Heart left ventricle (tissue), 13 donors: ENCODE measurements around the gene ZFAND6.

Experiments
- CTCF ChIP-seq, 12 donors: fragments of 200-600 bp; sonication (generic) in 4 of 12; IDR thresholded peaks; one replicate each; pipeline versions ENCODE4 v1.5.0 to v1.8.0; 2018 to 2022; ENCODE audit warnings: antibody characterized with exemption in 12 of 12, mild to moderate bottlenecking in 5 of 12
- POLR2A ChIP-seq, 2 donors: fragments of 450-650 bp; IDR thresholded peaks; one replicate each; pipeline ENCODE4 v1.6.1; 2017; ENCODE audit warnings: antibody characterized with exemption in 2 of 2, mild to moderate bottlenecking in 2 of 2, moderate library complexity in 2 of 2
- donor health status: ischemic (EF 13 %, LVEDD 7.1; RV severe dilation, severe dysfunction).
- donor health status: DM: no; HTN: yes; CAD: no.
- donor health status: DM: no; HTN: no; CAD: no.
- donor health status: ischemic (EF 25% LVEDD 6.9; RV normal size, moderate dysfunction).
- donor health status: ischemic (EF 25% LVEDD 5.7; RV mildly dilated, moderate dysfunction).
- donor health status: ischemic (EF 35%, LVEDD 5.7; RV mildly dilated, moderate dysfunction).
- donor health status: nonischemic (EF 11% LVEDD 7.7; RV severe dilation, severe dysfunction).
- donor health status: DM: yes; HTN: yes; CAD: no.
- donor health status: PGD.
- donor health status: ischemic (EF 29% LVEDD 5.4; RV normal size, mild dysfunction).
- donor health status: nonischemic (EF 23%, LVEDD 6.1; RV moderate dilation, normal function).

- TF ChIP-seq CTCF (IDR thresholded peaks at IDR 0.05): no peak
- TF ChIP-seq POLR2A (IDR thresholded peaks at IDR 0.05): no peak
These were observed 121.0 kb downstream of the ZFAND6 start for GRCh38 chr15:80180468-80180867.
